ENCODE data around the gene FANCB.

The FANCB gene

DNA sequence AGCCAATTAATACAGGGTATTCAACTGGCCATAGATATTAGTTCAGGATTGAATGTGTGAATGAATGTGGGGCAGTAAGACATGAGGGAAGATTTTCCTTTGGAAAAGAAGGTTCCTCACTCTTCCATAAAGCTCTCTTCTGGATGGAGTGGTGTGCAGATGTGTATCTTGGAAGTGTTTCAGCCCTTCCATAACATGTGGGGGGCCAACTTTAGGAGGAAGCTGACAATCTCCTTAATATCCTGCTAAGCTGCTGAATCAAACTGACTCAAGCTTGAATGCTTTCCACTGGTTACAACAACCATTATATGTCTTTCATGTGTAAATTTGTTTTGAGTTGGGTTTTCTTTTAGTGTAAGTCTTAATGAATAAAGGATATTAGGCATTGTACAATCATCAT is 40.3 kb downstream of the FANCB start:
- DNase-seq (ENCODE audit: low spot score), result no peak

DNA sequence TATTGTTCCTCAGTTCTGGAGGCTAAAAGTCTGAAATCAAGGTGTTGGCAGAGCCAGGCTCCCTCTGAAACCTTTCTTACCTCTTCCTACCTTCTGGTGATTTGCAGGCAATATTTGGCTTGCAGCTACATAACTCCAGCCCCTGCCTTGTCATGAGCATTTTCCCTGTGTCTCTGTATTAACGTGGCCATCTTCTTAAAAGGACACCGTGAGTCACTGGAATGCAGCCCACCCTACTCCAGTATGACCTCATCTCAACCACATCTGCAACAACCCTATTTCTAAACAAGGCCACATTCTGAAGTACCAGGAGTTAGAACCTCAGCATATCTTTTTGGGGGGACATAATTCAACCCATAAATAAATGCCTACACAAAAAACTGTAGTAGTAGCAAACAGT is 40.7 kb downstream of the FANCB start:
- DNase-seq (ENCODE audit: low spot score), result no peak

DNA sequence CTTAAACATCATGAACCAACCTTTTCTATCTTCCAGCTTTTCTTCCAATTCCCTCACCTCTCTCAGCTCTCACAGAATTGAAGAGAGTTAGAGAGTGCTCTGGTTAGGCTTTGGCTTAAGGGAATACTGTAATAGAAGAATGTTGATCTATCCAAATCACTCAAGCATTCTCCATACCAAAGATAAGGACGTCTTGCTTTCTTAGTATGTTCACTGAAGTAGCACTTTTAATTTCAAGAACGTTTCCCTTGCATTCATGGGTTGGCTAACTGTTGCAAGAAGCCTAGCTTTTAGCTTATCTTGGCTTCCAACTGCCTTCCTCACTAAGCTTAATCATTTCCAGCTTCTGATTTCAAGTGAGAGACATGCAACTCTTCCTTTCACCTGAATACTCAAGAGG is 43.2 kb downstream of the FANCB start:
- no peak for DNase-seq (ENCODE audit: low spot score)

DNA sequence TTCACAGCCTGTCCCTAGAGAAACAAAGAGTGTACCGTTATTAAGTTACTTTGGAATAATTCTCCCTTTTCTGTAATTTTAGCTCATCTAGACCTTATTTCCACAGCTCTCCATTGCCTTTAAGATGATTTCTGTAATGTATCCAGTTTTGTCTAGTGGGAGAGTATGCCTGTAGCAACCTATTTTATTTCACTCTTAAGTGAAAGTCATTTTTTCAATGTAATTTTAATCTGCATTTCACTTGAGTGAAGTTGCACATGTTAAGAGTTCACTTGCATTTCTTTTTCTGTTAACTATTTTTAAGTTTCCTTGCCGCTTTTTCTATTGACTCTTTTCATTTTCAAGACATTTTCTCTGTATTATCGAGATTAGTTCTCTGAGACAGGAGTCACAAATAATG is 46.5 kb downstream of the FANCB start:
- DNase-seq (ENCODE audit: low spot score), result no peak

DNA sequence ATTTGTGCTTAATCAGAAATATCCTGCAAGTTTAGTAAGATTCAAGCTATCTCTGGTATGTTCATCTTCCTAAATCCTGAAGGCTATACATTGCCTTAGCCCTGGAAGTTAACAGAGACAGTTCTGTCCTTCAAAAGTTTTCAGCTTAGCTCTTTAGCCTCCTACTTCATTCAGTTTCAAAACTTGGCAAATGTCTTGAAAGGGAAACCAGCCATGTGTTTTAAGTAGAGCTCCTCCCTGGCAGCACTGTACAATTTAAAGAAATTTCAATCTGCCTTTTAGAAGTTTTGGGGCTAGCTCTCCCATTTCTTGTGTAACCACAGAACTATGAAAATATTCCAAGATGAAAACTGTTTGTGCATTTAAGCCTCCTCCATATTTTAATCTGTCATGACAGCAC is 47.0 kb downstream of the FANCB start:
- DNase-seq (ENCODE audit: low spot score), result no peak

DNA sequence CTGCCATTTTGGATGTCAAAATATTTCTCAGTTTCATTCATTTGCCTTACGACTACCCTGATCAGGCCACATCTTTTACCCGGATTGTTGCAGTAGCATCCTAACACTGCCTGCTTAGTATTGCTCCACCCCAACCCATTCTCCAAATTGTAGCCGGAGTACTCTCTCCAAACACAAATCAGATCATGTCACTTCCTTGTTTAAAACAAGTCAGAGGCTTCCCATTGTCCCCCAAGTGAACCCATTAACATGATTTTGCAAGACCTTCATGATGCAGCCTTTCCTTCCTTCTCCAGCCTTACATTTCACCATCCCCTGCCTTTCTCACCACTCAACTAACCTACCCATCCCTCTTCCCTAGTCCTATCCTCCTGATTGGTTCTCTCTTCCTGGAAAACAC is 53.1 kb downstream of the FANCB start:
- no peak for DNase-seq (ENCODE audit: low spot score)

DNA sequence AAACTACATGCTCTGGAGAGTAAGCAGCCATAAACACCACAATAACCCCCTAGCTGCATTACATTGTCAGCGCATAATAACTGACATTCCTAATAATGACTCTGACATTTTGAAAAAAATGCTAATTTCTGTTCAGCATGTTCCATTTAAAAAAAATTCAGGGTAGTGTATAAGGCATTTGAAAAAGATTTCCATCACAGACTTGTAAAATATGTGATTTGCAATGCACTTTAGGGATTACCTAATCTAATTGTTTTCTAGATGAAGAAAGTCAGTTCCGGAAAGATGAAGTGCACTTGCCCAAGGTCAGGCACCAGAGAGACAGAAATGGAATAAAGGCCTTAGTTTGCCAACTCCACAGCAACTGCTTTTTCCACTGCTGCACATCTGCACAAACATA is 55.3 kb downstream of the FANCB start:
- no peak for DNase-seq (ENCODE audit: low spot score)

DNA sequence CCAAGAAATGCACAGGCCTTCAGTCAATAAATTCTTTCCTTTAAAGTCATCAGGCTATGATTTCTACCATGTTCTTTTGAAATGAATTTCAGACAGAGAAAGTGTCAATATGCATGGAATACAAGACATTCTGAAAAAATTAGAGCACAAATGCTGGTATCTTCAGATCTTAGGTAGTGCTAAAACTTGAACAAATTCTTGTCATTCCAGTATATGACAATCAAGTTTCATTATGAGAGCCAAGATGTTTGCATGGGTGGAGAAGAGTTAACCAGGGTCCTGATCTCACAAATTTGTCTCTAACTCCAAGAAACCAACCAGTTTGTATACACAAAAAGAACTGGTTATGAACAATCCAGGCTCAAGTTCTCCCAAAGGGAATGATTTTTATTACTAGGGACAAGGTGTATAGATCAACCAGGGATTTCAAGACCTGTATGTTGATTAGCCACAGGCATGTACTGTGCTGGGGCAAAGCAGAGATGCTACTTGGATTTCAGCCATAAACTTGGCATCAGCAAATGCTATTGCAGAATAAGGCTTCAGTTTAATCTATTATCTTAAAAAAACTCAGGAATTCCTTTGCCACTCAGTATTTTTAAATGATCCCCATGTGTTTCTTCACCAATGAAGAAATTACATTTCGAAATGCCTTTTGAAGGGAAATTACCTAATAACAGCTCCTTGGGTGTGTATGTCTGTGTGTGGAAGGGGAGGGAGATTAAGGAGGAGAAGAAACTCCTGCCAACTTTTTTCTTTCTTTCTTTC is 69.7 kb downstream of the FANCB start:
- no peak for DNase-seq (ENCODE audit: low spot score)

DNA sequence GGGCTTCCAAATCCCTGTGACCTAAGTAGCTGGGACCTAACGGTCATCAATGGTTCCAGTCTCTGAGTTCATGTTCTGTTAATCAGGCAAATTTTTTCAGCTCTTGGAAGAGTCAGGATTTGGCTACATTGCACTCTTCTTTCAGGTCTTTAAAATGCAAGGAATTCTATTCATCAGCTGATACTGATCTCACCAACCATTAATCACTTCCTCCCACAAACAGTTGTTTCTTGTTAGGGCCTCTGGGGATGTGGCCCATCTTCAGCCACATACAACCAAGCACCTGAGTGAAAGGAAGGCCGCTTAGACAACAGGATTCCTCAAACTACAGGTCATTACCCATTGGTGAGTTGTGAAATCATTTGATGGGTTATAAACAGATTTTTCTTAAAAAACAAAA is 71.7 kb downstream of the FANCB start:
- peak; percentile 0 for DNase-seq (ENCODE audit: low spot score)

DNA sequence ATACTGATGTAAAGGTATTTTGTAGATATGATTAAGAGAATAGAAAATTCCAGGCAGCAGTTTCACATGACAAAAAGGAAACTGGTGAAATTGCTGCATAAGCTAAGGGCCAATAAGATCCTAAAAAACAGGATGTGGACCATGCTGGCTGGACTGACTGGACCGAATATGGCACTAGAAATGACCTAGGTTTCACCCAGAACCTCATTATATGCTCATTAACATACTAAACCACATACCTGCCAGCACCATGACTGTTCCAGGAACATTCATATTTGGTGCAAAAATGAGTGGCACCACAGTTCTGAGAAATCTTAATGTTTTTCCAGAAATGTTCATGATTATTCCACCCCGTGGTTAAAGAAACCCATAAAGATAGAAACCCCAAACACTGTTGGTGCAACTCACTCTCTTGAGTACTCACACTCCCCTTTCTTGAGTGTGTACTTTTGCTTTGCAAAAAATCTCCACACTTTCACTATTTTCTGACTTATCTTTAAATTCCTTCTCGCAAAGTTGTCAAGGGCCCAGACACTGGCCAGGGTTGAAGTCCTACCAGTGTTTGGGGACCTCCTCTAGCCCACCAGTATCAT is 74.0 kb downstream of the FANCB start:
- DNase-seq (ENCODE audit: low spot score), result no peak
